SK-N-SH treated with all-trans-retinoic acid at 6 μM for 48 hours (cell line): ENCODE measurements around the gene HTT.

ENCODE experiments used
- ATAC-seq: fragments of 200-7000 bp; cut with Tn5 transposase; 3 replicates; pipeline ENCODE4 v1.9.1; 2020; ENCODE audit warnings: mild to moderate bottlenecking, moderate library complexity
- ARNTL ChIP-seq: fragments of 450-650 bp; formaldehyde crosslinking; IDR thresholded peaks from 2 replicates; pipeline ENCODE4 v1.5.0; 2020; ENCODE audit warnings: low read depth, mild to moderate bottlenecking, moderate library complexity, borderline replicate concordance
- CREB5 ChIP-seq: fragments of 250-450 bp; sonication (Bioruptor Pico); IDR thresholded peaks from 2 replicates; pipeline ENCODE4 v1.5.1; 2020; ENCODE audit warnings: low read depth, mild to moderate bottlenecking, moderate library complexity
- CSDC2 ChIP-seq: fragments of 250-450 bp; sonication (Bioruptor Pico); IDR thresholded peaks from 2 replicates; pipeline ENCODE4 v1.5.0; 2020; ENCODE audit warnings: mild to moderate bottlenecking, moderate library complexity
- CSRNP3 ChIP-seq: fragments of 250-450 bp; sonication (Bioruptor Pico); IDR thresholded peaks from 2 replicates; pipeline ENCODE4 v1.5.1; 2021; ENCODE audit warnings: mild to moderate bottlenecking, moderate library complexity
- ESRRG ChIP-seq: fragments of 250-450 bp; sonication (Bioruptor Pico); IDR thresholded peaks from 2 replicates; pipeline ENCODE4 v1.6.1; 2021; ENCODE audit warnings: mild to moderate bottlenecking
- GLIS3 ChIP-seq: fragments of 250-450 bp; sonication (Bioruptor Pico); IDR thresholded peaks from 2 replicates; pipeline ENCODE4 v1.5.0; 2020; ENCODE audit warnings: mild to moderate bottlenecking, moderate library complexity
- ISL1 ChIP-seq: fragments of 250-450 bp; sonication (Bioruptor Pico); IDR thresholded peaks from 2 replicates; pipeline ENCODE4 v2.1.2; 2022; ENCODE audit warnings: mild to moderate bottlenecking, moderate library complexity
- OSR1 ChIP-seq: fragments of 250-450 bp; sonication (Bioruptor Pico); IDR thresholded peaks from 2 replicates; pipeline ENCODE4 v1.8.0; 2022; ENCODE audit warnings: moderate library complexity, mild to moderate bottlenecking, inconsistent platforms
- PATZ1 ChIP-seq: fragments of 250-450 bp; sonication (Bioruptor Pico); IDR thresholded peaks from 2 replicates; pipeline ENCODE4 v1.8.0; 2020; ENCODE audit warnings: mild to moderate bottlenecking, moderate library complexity, borderline replicate concordance
- POU6F1 ChIP-seq: fragments of 250-450 bp; sonication (Bioruptor Pico); IDR thresholded peaks from 2 replicates; pipeline ENCODE4 v1.8.0; 2021; ENCODE audit warnings: low read depth, mild to moderate bottlenecking, moderate library complexity, borderline replicate concordance
- PPARA ChIP-seq: fragments of 250-450 bp; sonication (Bioruptor Pico); IDR thresholded peaks from 2 replicates; pipeline ENCODE4 v1.5.0; 2020; ENCODE audit warnings: mild to moderate bottlenecking, borderline replicate concordance
- RARB ChIP-seq: fragments of 250-450 bp; sonication (Bioruptor Pico); IDR thresholded peaks from 2 replicates; pipeline ENCODE4 v1.8.0; 2021; ENCODE audit warnings: mild to moderate bottlenecking, moderate library complexity
- SNAI2 ChIP-seq: fragments of 250-450 bp; sonication (Bioruptor Pico); IDR thresholded peaks from 2 replicates; pipeline ENCODE4 v1.5.0; 2020; ENCODE audit warnings: mild to moderate bottlenecking, moderate library complexity
- TOX ChIP-seq: fragments of 250-450 bp; sonication (Bioruptor Pico); IDR thresholded peaks from 2 replicates; pipeline ENCODE4 v1.8.0; 2021; ENCODE audit warnings: mild to moderate bottlenecking, moderate library complexity, borderline replicate concordance
- TSHZ2 ChIP-seq: fragments of 250-450 bp; sonication (Bioruptor Pico); IDR thresholded peaks from 2 replicates; pipeline ENCODE4 v1.5.0; 2020; ENCODE audit warnings: mild to moderate bottlenecking, moderate library complexity
- ZFP3 ChIP-seq: fragments of 250-450 bp; sonication (Bioruptor Pico); IDR thresholded peaks from 2 replicates; pipeline ENCODE4 v1.5.0; 2020; ENCODE audit warnings: mild to moderate bottlenecking, moderate library complexity
- ZFP30 ChIP-seq: fragments of 450-650 bp; formaldehyde crosslinking; IDR thresholded peaks from 2 replicates; pipeline ENCODE4 v1.5.0; 2022; ENCODE audit warnings: mild to moderate bottlenecking, moderate library complexity
- ZNF565 ChIP-seq: fragments of 450-650 bp; formaldehyde crosslinking; conservative IDR thresholded peaks from 2 replicates; pipeline ENCODE4 v1.5.0; 2020; ENCODE audit warnings: low read depth, mild to moderate bottlenecking, moderate library complexity
- ZNF70 ChIP-seq: fragments of 450-650 bp; formaldehyde crosslinking; IDR thresholded peaks from 2 replicates; pipeline ENCODE4 v1.5.0; 2020; ENCODE audit warnings: mild to moderate bottlenecking, moderate library complexity
- ZNF8 ChIP-seq: fragments of 450-650 bp; formaldehyde crosslinking; IDR thresholded peaks from 2 replicates; pipeline ENCODE4 v1.5.0; 2020; ENCODE audit warnings: mild to moderate bottlenecking, moderate library complexity

HTT gene

GRCh38 chr4:3074078-3074845 is at the start of gene HTT, which contains the start of gene HTT-AS:
Gene HTT (plus strand): TSS chr4:3074681. CDS start chr4:3074826, 145 bp downstream.
Gene HTT-AS (minus strand): TSS chr4:3074538.
- peak; percentile 87 for ATAC-seq
- no peak for TF ChIP-seq ZFP30
- no peak for TF ChIP-seq ZNF8 (CRISPR knock-in tag)
- no peak for TF ChIP-seq TSHZ2
- TF ChIP-seq CSDC2 (CRISPR knock-in tag) = no peak
- no peak for TF ChIP-seq ZFP3
- no peak for TF ChIP-seq CSRNP3 (CRISPR knock-in tag)
- TF ChIP-seq RARB (CRISPR knock-in tag) = no peak
- TF ChIP-seq SNAI2 (CRISPR knock-in tag) = no peak
- TF ChIP-seq PATZ1 (CRISPR knock-in tag) = no peak
- no peak for TF ChIP-seq GLIS3
- TF ChIP-seq TOX (CRISPR knock-in tag) = no peak

- no peak for TF ChIP-seq ISL1 (CRISPR knock-in tag)
- no peak for TF ChIP-seq ARNTL (CRISPR knock-in tag)
- TF ChIP-seq RARB (CRISPR knock-in tag) = no peak
- TF ChIP-seq CSDC2 (CRISPR knock-in tag) = no peak
- TF ChIP-seq PPARA (CRISPR knock-in tag) = no peak
- TF ChIP-seq ZNF70 (CRISPR knock-in tag) = no peak
- TF ChIP-seq CREB5 (CRISPR knock-in tag) = no peak
- TF ChIP-seq OSR1 (CRISPR knock-in tag) = no peak
- TF ChIP-seq POU6F1 (CRISPR knock-in tag) = no peak
- no peak for TF ChIP-seq ZNF565 (CRISPR knock-in tag)
- no peak for TF ChIP-seq ZFP3
- TF ChIP-seq ZFP30 = no peak
- TF ChIP-seq ESRRG (CRISPR knock-in tag) = no peak
- no peak for TF ChIP-seq SNAI2 (CRISPR knock-in tag)
- TF ChIP-seq TOX (CRISPR knock-in tag) = no peak
- TF ChIP-seq CSRNP3 (CRISPR knock-in tag) = no peak
- no peak for ATAC-seq
Measured at GRCh38 chr4:3025881-3026280, 48.6 kb upstream of the HTT start.
